HepG2 (cell line): ENCODE results near the gene GRIN3B. TPM values are rescaled to one million over a fixed set of nuclear protein-coding genes. Genes with fewer than 3 reads are reported as not detected.

Experiments used
- ATAC-seq: fragments of 200-7000 bp; cut with Tn5 transposase; 3 replicates; pipeline ENCODE4 v1.9.1; 2020; ENCODE audit warnings: mild to moderate bottlenecking, moderate library complexity
- BruUV-seq: library from RNA; stranded (reverse); fragments of 400-500 nt; replicated peaks from 2 replicates; lab custom pipeline; 2021; lab: Mats Ljungman, UMichigan
- CTCF ChIA-PET: fragments of 300-600 bp; formaldehyde crosslinking; extraction: SDS; loops from one replicate; lab custom pipeline; 2021; ENCODE audit warnings: low total read pairs, inconsistent platforms, low intra/inter-chr PET ratio; lab: Yijun Ruan, JAX
- POLR2A ChIA-PET: fragments of 350-600 bp; sonication (Branson Sonifier 250); formaldehyde crosslinking; loops from one replicate; lab custom pipeline; 2020; ENCODE audit warnings: antibody characterized with exemption, inconsistent platforms; lab: Yijun Ruan, JAX
- DNase-seq: peaks from one replicate; pipeline ENCODE4 v3.0.0-alpha.2; 2015; ENCODE audit warnings: low spot score
- FAIRE-seq: peaks from 3 replicates; lab custom pipeline; 2011; peaks lifted over from hg19 to GRCh38; lab: Jason Lieb, UNC
- H2AFZ ChIP-seq: one replicate; pipeline ENCODE4 v1.6.1; 2011; ENCODE audit warnings: low read length, inconsistent platforms
- H3K27ac ChIP-seq: fragments of 300-600 bp; 3 replicates; pipeline ENCODE4 v1.8.0; 2011; ENCODE audit warnings: mixed run types, mild to moderate bottlenecking, mixed read lengths, low read length, inconsistent platforms; ENCODE audit not compliant: insufficient read depth; ENCODE audit errors: extremely low read length
- H3K27me3 ChIP-seq, 2 experiments: fragments of 200-600 bp in 1 of 2; 2 replicates in 1 of 2; 3 replicates in 1 of 2; pipeline versions ENCODE4 v1.6.0 to v1.8.0; 2011; ENCODE audit warnings: low read length in 2 of 2, mild to moderate bottlenecking in 2 of 2, moderate library complexity in 2 of 2, inconsistent platforms in 1 of 2; ENCODE audit not compliant: insufficient read depth in 2 of 2, control insufficient read depth in 1 of 2
- H3K36me3 ChIP-seq, 2 experiments: fragments of 200-600 bp in 1 of 2; replicated peaks in 1 of 2; 2 replicates in 1 of 2; 3 replicates in 1 of 2; pipeline versions ENCODE4 v1.5.1 to v1.8.0; 2011; ENCODE audit warnings: low read length in 2 of 2, inconsistent platforms in 1 of 2; ENCODE audit not compliant: insufficient read depth in 2 of 2, control insufficient read depth in 1 of 2
- H3K4me1 ChIP-seq: 2 replicates; pipeline ENCODE4 v1.5.1; 2012; ENCODE audit warnings: low read length, inconsistent platforms; ENCODE audit not compliant: insufficient read depth
- H3K4me2 ChIP-seq: 2 replicates; pipeline ENCODE4 v1.6.0; 2011; ENCODE audit warnings: low read depth, low read length, inconsistent platforms
- H3K4me3 ChIP-seq, 3 experiments: fragments of 200-600 bp in 1 of 3; sonication (generic), shearing (Covaris generic) in 1 of 3; replicated peaks in 1 of 3; 2 replicates each; pipeline ENCODE4 v1.5.1; 2011 to 2016; ENCODE audit warnings: low read length in 3 of 3, inconsistent platforms in 2 of 3, low read depth in 2 of 3, mild to moderate bottlenecking in 2 of 3, control low read depth in 1 of 3, mixed read lengths in 1 of 3; ENCODE audit not compliant: insufficient read depth in 1 of 3
- H3K79me2 ChIP-seq: one replicate; pipeline ENCODE4 v1.6.1; 2011; ENCODE audit warnings: low read length, inconsistent platforms; ENCODE audit not compliant: insufficient read depth
- H3K9ac ChIP-seq: 2 replicates; pipeline ENCODE4 v1.6.0; 2011; ENCODE audit warnings: mild to moderate bottlenecking, low read depth, low read length, inconsistent platforms; ENCODE audit not compliant: insufficient read depth
- H3K9me3 ChIP-seq: 2 replicates; pipeline ENCODE4 v1.5.1; 2012; ENCODE audit warnings: mild to moderate bottlenecking, low read length
- H4K20me1 ChIP-seq: 2 replicates; pipeline ENCODE4 v1.6.0; 2011; ENCODE audit warnings: inconsistent platforms, mild to moderate bottlenecking, low read length, moderate library complexity; ENCODE audit not compliant: insufficient read depth
- CCAR2 ChIP-seq: fragments of 200-400 bp; formaldehyde crosslinking; optimal IDR thresholded peaks from 2 replicates; pipeline ENCODE3; 2018; ENCODE audit warnings: low read depth, mild to moderate bottlenecking, low read length, moderate library complexity
- DRAP1 ChIP-seq: IDR thresholded peaks from 2 replicates; pipeline ENCODE4 v1.6.1; 2016; ENCODE audit warnings: missing genetic modification reagents, missing compliant biosample characterization
- GABPB1 ChIP-seq: IDR thresholded peaks from 2 replicates; pipeline ENCODE4 v1.6.1; 2016; ENCODE audit warnings: mild to moderate bottlenecking, missing genetic modification reagents, moderate library complexity, missing compliant biosample characterization
- HDAC2 ChIP-seq: sonication (generic); formaldehyde crosslinking; IDR thresholded peaks from 2 replicates; pipeline ENCODE4 v1.4.0; 2020; ENCODE audit warnings: missing genetic modification reagents
- HOMEZ ChIP-seq: IDR thresholded peaks from 2 replicates; pipeline ENCODE4 v1.6.1; 2016; ENCODE audit warnings: low read depth
- ISX ChIP-seq: sonication (generic); formaldehyde crosslinking; conservative IDR thresholded peaks from 2 replicates; pipeline ENCODE4 v1.5.0; 2020; ENCODE audit warnings: missing genetic modification reagents
- MED1 ChIP-seq: sonication (generic); formaldehyde crosslinking; IDR thresholded peaks from 2 replicates; pipeline ENCODE4 v1.4.0; 2020; ENCODE audit warnings: missing genetic modification reagents
- NFAT5 ChIP-seq: sonication (generic); formaldehyde crosslinking; IDR thresholded peaks from 2 replicates; pipeline ENCODE4 v1.4.0; 2020; ENCODE audit warnings: missing genetic modification reagents
- NFATC3 ChIP-seq: sonication (generic); formaldehyde crosslinking; IDR thresholded peaks from 2 replicates; pipeline ENCODE4 v1.5.1; 2020; ENCODE audit warnings: mild to moderate bottlenecking, missing genetic modification reagents
- PHF5A ChIP-seq: IDR thresholded peaks from one replicate; pipeline ENCODE4 v1.6.1; 2018; ENCODE audit warnings: low read depth, missing genetic modification reagents; ENCODE audit not compliant: unreplicated experiment
- SCMH1 ChIP-seq: sonication (generic); formaldehyde crosslinking; IDR thresholded peaks from 2 replicates; pipeline ENCODE4 v1.9.0; 2021; ENCODE audit warnings: missing genetic modification reagents, mild to moderate bottlenecking, borderline replicate concordance
- SP5 ChIP-seq: IDR thresholded peaks from 2 replicates; pipeline ENCODE4 v1.6.1; 2016; ENCODE audit warnings: low read depth, borderline replicate concordance
- TARDBP ChIP-seq: sonication (generic); formaldehyde crosslinking; IDR thresholded peaks from 2 replicates; pipeline ENCODE4 v1.8.0; 2022; ENCODE audit warnings: mild to moderate bottlenecking, missing genetic modification reagents
- TEAD3 ChIP-seq: optimal IDR thresholded peaks from 2 replicates; pipeline ENCODE3; 2016; ENCODE audit warnings: borderline replicate concordance
- ZNF263 ChIP-seq: sonication (generic); formaldehyde crosslinking; IDR thresholded peaks from 2 replicates; pipeline ENCODE4 v1.4.0; 2020; ENCODE audit warnings: missing genetic modification reagents
- ZNF552 ChIP-seq: sonication (generic); formaldehyde crosslinking; IDR thresholded peaks from 2 replicates; pipeline ENCODE4 v1.9.0; 2022; ENCODE audit warnings: missing genetic modification reagents, mild to moderate bottlenecking, borderline replicate concordance
- WGBS: methylation state at CpG from one replicate; pipeline ENCODE4 v1.1.6; 2017; ENCODE audit warnings: low lambda C conversion rate; 5-methylcytosine and 5-hydroxymethylcytosine counted together
- in situ Hi-C: cut with HindIII; loops from 2 replicates; pipeline ENCODE4 v1.10.0; 2017; ENCODE audit warnings: low pct_unique_long_range_greater_than_20kb; ENCODE audit not compliant: extremely low pct_ligation_motif_present
- intact Hi-C: fragments of 100-400 bp; cut with micrococcal nuclease; formaldehyde crosslinking; loops from one replicate; pipeline ENCODE4 v1.10.0; 2022; ENCODE audit not compliant: unreplicated experiment
- polyA plus RNA-seq, 8 experiments: library from polyadenylated mRNA; depleted of rRNA in 3 of 8; stranded (reverse) in 7 of 8; unstranded in 1 of 8; fragments of >200 nt; fragmentation: Illumina TruSeq in 4 of 8; extraction: Trizol in 4 of 8; gene quantifications; 2 replicates each; pipeline versions ENCODE4 v1.2.1 to v1.2.3, GENCODE V29; 2011 to 2016; ENCODE audit warnings: low read depth in 4 of 8, missing spikeins in 1 of 8, mixed read lengths in 1 of 8; ENCODE audit not compliant: insufficient read depth in 1 of 8
- total RNA-seq, 5 experiments: library from RNA; depleted of rRNA; stranded (reverse); fragments of >200 nt; fragmentation: Illumina TruSeq; extraction: Trizol; gene quantifications; 2 replicates each; pipeline ENCODE4 v1.2.3, GENCODE V29; 2016; ENCODE audit warnings: low read depth in 1 of 5

The GRIN3B gene
- total and polyA plus RNA-seq, 2 of the 13 experiments (the other 11 are each of a cell fraction or from before 2014, with no cell fraction given): 0.07 to 0.20 TPM

- WGBS: 44% methylated on average over 4 of the region's 12 CpGs
- intact Hi-C loops (no loop called here), in situ Hi-C loops (loop anchor here (5.0 kb wide), 1 partner anchor 33 kb away; the partner anchor contains the start of gene ARID3A)
- ChIA-PET POLR2A (interaction anchor here (0.7 to 4.6 kb wide), 7 partner anchors 11 to 36 kb away, joined by 3 to 35 read pairs (median 4); partner anchors contain the start of gene WDR18), CTCF (no interaction called here)
- H3K4me3 ChIP-seq: peak overlapping the region in 1 of 3 experiments; percentile 52; a peak in 1 of 6 replicates
- H3K27ac ChIP-seq: peak overlapping the region; percentile 74
- FAIRE-seq (no peak), DNase-seq (peak; percentile 77), ATAC-seq (peak; percentile 41)
- H2AFZ ChIP-seq: no peak overlapping the region
- H3K27me3 ChIP-seq: no peaks in the 10 kb centered on the region
- no peaks in the 10 kb centered on the region for H4K20me1 ChIP-seq
- peak overlapping the region; percentile 68 for H3K4me2 ChIP-seq
- peaks cover 77% of the 10 kb centered on the region for H3K4me1 ChIP-seq
- H3K9me3 ChIP-seq: no peaks in the 10 kb centered on the region
- peaks cover 58% of the 10 kb centered on the region for H3K79me2 ChIP-seq
- H3K36me3 ChIP-seq: peaks cover 23 to 51% of the 10 kb centered on the region in 2 experiments; a peak in 4 of 5 replicates
- peak overlapping the region; percentile 55 for H3K9ac ChIP-seq
- no TSS peak for BruUV-seq
- no peak for TF ChIP-seq NFAT5 (CRISPR knock-in tag)
- TF ChIP-seq MED1: peak; percentile 55; the same call in 1 of the 2 replicates
- TF ChIP-seq HDAC2 (CRISPR knock-in tag): peak; percentile 17; the same call in 1 of the 2 replicates
- TF ChIP-seq SCMH1 (CRISPR knock-in tag): no peak
- TF ChIP-seq TARDBP (CRISPR knock-in tag): peak; percentile 50; the same call in 1 of the 2 replicates
- TF ChIP-seq DRAP1 (CRISPR knock-in tag): no peak
- no peak for TF ChIP-seq ISX
- TF ChIP-seq SP5 (CRISPR knock-in tag): no peak
- 0 out of 2 replicates have a peak, but pooled peaks have one; percentile 7 for TF ChIP-seq ZNF552 (CRISPR knock-in tag)
- TF ChIP-seq NFATC3 (CRISPR knock-in tag): no peak
- no peak for TF ChIP-seq HOMEZ
- no peak for TF ChIP-seq PHF5A (CRISPR knock-in tag)
- TF ChIP-seq ZNF263 (CRISPR knock-in tag): no peak
- peak; percentile 100 for TF ChIP-seq TEAD3 (CRISPR knock-in tag)
- no peak for TF ChIP-seq CCAR2
- no peak for TF ChIP-seq GABPB1
Measured at GRCh38 chr19:960020-960419, 40.2 kb upstream of the GRIN3B start.
